Neural cell (in vitro differentiated cells): ENCODE data around the gene CGB1. TPM values are rescaled to one million over a fixed set of nuclear protein-coding genes. Genes with fewer than 3 reads are reported as not detected.
"Not testable (repeated sequence)": the region's sequence is repeated elsewhere in the genome, so short reads cannot be mapped to it uniquely, and the experiment has no call there.

Source experiments
- H2AFZ ChIP-seq: fragments of 200-600, 300-800 bp; sonication (generic), shearing (Covaris generic); 2 replicates; pipeline ENCODE4 v1.6.0; 2014; ENCODE audit warnings: low read depth, mild to moderate bottlenecking, antibody characterized with exemption, low read length, moderate library complexity
- H3F3A ChIP-seq: fragments of 200-600 bp; shearing (Covaris generic); 2 replicates; pipeline ENCODE4 v1.6.1; 2016; ENCODE audit warnings: mild to moderate bottlenecking, moderate library complexity, mixed read lengths, antibody characterized with exemption, low read length; ENCODE audit not compliant: insufficient read depth, poor library complexity, severe bottlenecking
- H3K27ac ChIP-seq: fragments of 200-600, 300-800 bp; sonication (generic), shearing (Covaris generic); 2 replicates; pipeline ENCODE4 v1.5.1; 2014; ENCODE audit warnings: mild to moderate bottlenecking, low read length, moderate library complexity
- H3K27me3 ChIP-seq: fragments of 300-800, 200-600 bp; sonication (generic), shearing (Covaris generic); 2 replicates; pipeline ENCODE4 v1.6.0; 2014; ENCODE audit warnings: mild to moderate bottlenecking, low read depth, low read length, moderate library complexity; ENCODE audit not compliant: insufficient read depth
- H3K36me3 ChIP-seq: fragments of 300-800, 200-600 bp; sonication (generic), shearing (Covaris generic); 2 replicates; pipeline ENCODE4 v1.5.1; 2014; ENCODE audit warnings: mild to moderate bottlenecking, antibody characterized with exemption, low read length, moderate library complexity; ENCODE audit not compliant: insufficient read depth
- H3K4me2 ChIP-seq: fragments of 300-800, 200-600 bp; sonication (generic), shearing (Covaris generic); 2 replicates; pipeline ENCODE4 v1.6.0; 2014; ENCODE audit warnings: mild to moderate bottlenecking, low read length
- H3K4me3 ChIP-seq: fragments of 300-800, 200-600 bp; sonication (generic), shearing (Covaris generic); 2 replicates; pipeline ENCODE4 v1.5.1; 2014; ENCODE audit warnings: mild to moderate bottlenecking, low read length, moderate library complexity
- H3K79me2 ChIP-seq: fragments of 200-600 bp; shearing (Covaris generic); replicated peaks from 2 replicates; pipeline ENCODE4 v1.6.0; 2014; ENCODE audit warnings: mild to moderate bottlenecking, low read length, moderate library complexity; ENCODE audit not compliant: insufficient read depth
- H3K9ac ChIP-seq: fragments of 300-800, 200-600 bp; sonication (generic), shearing (Covaris generic); 2 replicates; pipeline ENCODE4 v1.6.1; 2016; ENCODE audit warnings: mild to moderate bottlenecking, low read length, mixed read lengths
- H3K9me2 ChIP-seq: fragments of 200-600 bp; shearing (Covaris generic); 2 replicates; pipeline ENCODE4 v1.6.1; 2016; ENCODE audit warnings: mild to moderate bottlenecking, low read length, mixed read lengths; ENCODE audit not compliant: insufficient read depth
- H3K9me3 ChIP-seq: fragments of 200-600, 300-800 bp; sonication (generic), shearing (Covaris generic); 2 replicates; pipeline ENCODE4 v1.6.1; 2016; ENCODE audit warnings: mild to moderate bottlenecking, mixed run types, low read length, moderate library complexity, mixed read lengths
- H4K20me1 ChIP-seq: fragments of 200-600 bp; shearing (Covaris generic); 2 replicates; pipeline ENCODE4 v1.6.1; 2016; ENCODE audit warnings: mild to moderate bottlenecking, mixed run types; ENCODE audit not compliant: insufficient read depth
- polyA plus RNA-seq: library from polyadenylated mRNA; depleted of rRNA; stranded (reverse); fragments of >200 nt; gene quantifications from 2 replicates; pipeline ENCODE4 v1.2.3, GENCODE V29; 2014

The CGB1 gene
- polyA plus RNA-seq, 1 donor from 2014 or later: not detected

DNA sequence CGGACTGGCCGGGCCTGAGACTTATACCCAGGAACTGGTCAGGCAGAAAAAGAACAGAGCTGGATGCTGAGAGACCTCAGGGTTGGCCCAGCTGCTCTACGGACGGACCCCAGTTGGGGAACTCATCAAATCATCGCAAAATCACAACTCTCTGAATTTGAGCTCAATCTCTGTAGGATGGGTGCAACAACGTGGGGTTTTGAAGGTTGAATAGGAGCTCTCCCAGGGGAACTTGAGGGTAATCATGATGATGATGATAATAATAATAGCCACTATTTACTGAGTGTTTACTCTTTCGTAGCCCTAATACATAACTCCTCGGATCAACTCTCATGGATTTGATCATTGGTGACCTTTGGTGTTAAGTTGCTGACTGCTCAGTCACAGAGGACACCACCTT is 6.4 kb downstream of the CGB1 start:
- H3K4me3 ChIP-seq, H4K20me1 ChIP-seq, H3K27ac ChIP-seq, H3K27me3 ChIP-seq, H3K9me3 ChIP-seq, H3K9me2 ChIP-seq, H3K36me3 ChIP-seq, H3K9ac ChIP-seq, H3K79me2 ChIP-seq, H3F3A ChIP-seq, H2AFZ ChIP-seq, H3K4me2 ChIP-seq: not testable (repeated sequence)

DNA sequence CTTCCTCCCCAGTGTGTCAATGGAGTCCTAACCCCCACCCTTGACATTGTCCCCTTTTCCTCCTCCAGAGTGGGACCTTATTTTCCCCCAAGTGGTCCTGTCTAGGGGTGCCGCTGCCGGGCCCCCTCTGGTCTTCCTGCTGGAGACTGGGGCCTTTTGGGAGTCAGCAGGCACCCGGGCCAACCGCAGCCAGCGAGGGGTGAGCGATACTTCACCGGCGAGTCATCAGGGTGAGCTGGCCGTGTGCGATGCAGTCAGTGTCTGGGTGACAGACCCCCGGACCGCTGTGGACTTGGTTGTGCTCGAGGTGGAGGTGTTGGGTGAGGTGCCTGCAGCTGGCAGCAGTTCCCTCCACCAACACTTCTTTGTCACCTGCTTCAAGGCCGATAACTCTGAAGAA is 6.9 kb downstream of the CGB1 start:
- not testable (repeated sequence) for H3K36me3 ChIP-seq, H3K9me3 ChIP-seq, H3K79me2 ChIP-seq, H3K4me2 ChIP-seq, H3K9me2 ChIP-seq, H3K27me3 ChIP-seq, H3K9ac ChIP-seq, H4K20me1 ChIP-seq, H3F3A ChIP-seq, H2AFZ ChIP-seq, H3K4me3 ChIP-seq, H3K27ac ChIP-seq

- H3K36me3 ChIP-seq, H3F3A ChIP-seq, H3K9me2 ChIP-seq: not testable (repeated sequence)
Observed at GRCh38 chr19:49028686-49029085, 8.0 kb downstream of the CGB1 start.

DNA sequence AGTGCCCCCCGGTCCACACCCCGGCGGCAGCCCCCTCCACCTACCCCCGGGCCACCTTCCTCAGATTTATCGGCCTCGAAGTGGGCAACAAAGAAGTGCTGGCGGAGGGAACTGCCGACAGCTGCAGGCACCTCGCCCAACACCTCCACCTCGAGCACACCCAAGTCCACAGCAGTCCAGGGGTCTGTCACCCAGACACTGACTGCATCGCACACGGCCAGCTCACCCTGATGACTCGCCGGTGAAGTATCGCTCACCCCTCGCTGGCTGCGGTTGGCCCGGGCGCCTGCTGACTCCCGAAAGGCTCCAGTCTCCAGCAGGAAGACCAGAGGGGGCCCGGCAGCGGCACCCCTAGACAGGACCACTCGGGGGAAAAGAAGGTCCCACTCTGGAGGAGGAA is 11.1 kb downstream of the CGB1 start:
- H3K4me2 ChIP-seq, H3K27ac ChIP-seq, H3K9me2 ChIP-seq, H3K9ac ChIP-seq, H3K36me3 ChIP-seq, H3K79me2 ChIP-seq, H3F3A ChIP-seq, H4K20me1 ChIP-seq, H3K4me3 ChIP-seq, H2AFZ ChIP-seq, H3K27me3 ChIP-seq, H3K9me3 ChIP-seq: not testable (repeated sequence)

More at GRCh38 chr19:49028686-49029085, 8.0 kb downstream of the CGB1 start:
- H3K79me2 ChIP-seq, H4K20me1 ChIP-seq, H3K27ac ChIP-seq, H3K4me2 ChIP-seq, H3K4me3 ChIP-seq, H3K27me3 ChIP-seq, H3K9ac ChIP-seq, H2AFZ ChIP-seq, H3K9me3 ChIP-seq: not testable (repeated sequence)

- not testable (repeated sequence) for H4K20me1 ChIP-seq, H3K36me3 ChIP-seq, H3K9ac ChIP-seq, H3K27ac ChIP-seq, H3F3A ChIP-seq, H3K4me2 ChIP-seq, H3K9me2 ChIP-seq, H3K79me2 ChIP-seq, H3K9me3 ChIP-seq, H3K4me3 ChIP-seq, H3K27me3 ChIP-seq, H2AFZ ChIP-seq
Observed at GRCh38 chr19:49025088-49025487, 11.6 kb downstream of the CGB1 start.

DNA sequence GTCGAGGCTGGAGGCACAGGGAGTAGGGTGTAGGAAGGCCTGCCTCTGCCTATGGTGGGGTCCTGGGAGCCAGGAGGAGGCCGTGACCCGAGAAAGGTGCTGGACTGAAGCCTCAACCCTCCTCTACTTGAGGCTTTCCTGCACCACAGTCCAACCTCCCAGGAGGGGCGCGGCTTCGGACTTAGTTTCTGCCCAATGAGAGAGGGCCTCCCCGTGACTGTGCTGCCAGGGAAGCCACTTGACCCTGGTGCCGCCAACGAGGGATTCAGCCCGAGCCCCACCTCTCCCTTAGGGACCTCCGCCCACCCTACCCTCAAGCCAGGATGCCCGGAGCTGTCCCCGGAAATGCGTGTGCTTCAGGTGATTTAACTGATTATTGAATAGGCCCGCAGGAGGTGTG is 12.5 kb downstream of the CGB1 start, which contains the start of gene CGB3:
Gene CGB3, minus strand, starts transcription at position 101 of the 400 bp plus-strand sequence. CDS start 362 bp downstream, outside the sequence.
- H3K9ac ChIP-seq: not testable (repeated sequence)

More for the DNA sequence above, 12.5 kb downstream of the CGB1 start, which contains the start of gene CGB3:
- H3K36me3 ChIP-seq, H3K9me2 ChIP-seq, H2AFZ ChIP-seq, H3K4me3 ChIP-seq, H3K4me2 ChIP-seq, H3K27me3 ChIP-seq, H3K79me2 ChIP-seq, H3K9me3 ChIP-seq, H4K20me1 ChIP-seq, H3F3A ChIP-seq, H3K27ac ChIP-seq: not testable (repeated sequence)
